Neutrophil (primary cell): ENCODE measurements around the gene C4A.
"Not testable (repeated sequence)": the region's sequence is repeated elsewhere in the genome, so short reads cannot be mapped to it uniquely, and the experiment has no call there.

Experiments used
- H3K27ac ChIP-seq: fragments of 200-600 bp; sonication (generic); 2 replicates; pipeline ENCODE4 v1.5.1; 2016; ENCODE audit warnings: mild to moderate bottlenecking, moderate library complexity
- H3K27me3 ChIP-seq: fragments of 200-600 bp; sonication (generic); 2 replicates; pipeline ENCODE4 v1.6.0; 2016; ENCODE audit warnings: mild to moderate bottlenecking
- H3K36me3 ChIP-seq: fragments of 200-600 bp; sonication (generic); 2 replicates; pipeline ENCODE4 v1.5.1; 2017
- H3K4me1 ChIP-seq, 2 experiments: fragments of 200-600 bp in 1 of 2; sonication (generic) in 1 of 2; 1 replicate in 1 of 2; 2 replicates in 1 of 2; pipeline versions ENCODE4 v1.5.1 to v1.6.1; 2013 to 2016; ENCODE audit warnings: low read depth in 1 of 2, low read length in 1 of 2, mild to moderate bottlenecking in 1 of 2, moderate library complexity in 1 of 2; ENCODE audit not compliant: control insufficient read depth in 1 of 2, insufficient read depth in 1 of 2
- H3K4me3 ChIP-seq, 2 experiments: fragments of 200-600 bp in 1 of 2; sonication (generic) in 1 of 2; 1 replicate in 1 of 2; 2 replicates in 1 of 2; pipeline ENCODE4 v1.5.1; 2013 to 2016; ENCODE audit warnings: low read depth in 1 of 2, low read length in 1 of 2, mild to moderate bottlenecking in 1 of 2, moderate library complexity in 1 of 2
- H3K9me3 ChIP-seq: fragments of 200-600 bp; sonication (generic); 2 replicates; pipeline ENCODE4 v1.5.1; 2016
- CTCF ChIP-seq: fragments of 200-600 bp; sonication (generic); IDR thresholded peaks from 2 replicates; pipeline ENCODE4 v1.5.1; 2016; ENCODE audit warnings: antibody characterized with exemption

The C4A gene

GRCh38 chr6:32045811-32046449, 64.1 kb downstream of the C4A start:
- Histone ChIP-seq H3K27ac (no peak overlapping the region), H3K36me3 (no peaks in the 10 kb centered on the region), H3K9me3 (no peaks in the 10 kb centered on the region), H3K27me3 (no peaks in the 10 kb centered on the region), H3K4me3 (no peak overlapping the region), H3K4me1 (no peaks in the 10 kb centered on the region)
- TF ChIP-seq CTCF = no peak

GRCh38 chr6:32046450-32047083, 64.7 kb downstream of the C4A start:
- no peaks in the 10 kb centered on the region for H3K9me3 ChIP-seq
- no peak overlapping the region for H3K27ac ChIP-seq
- no peak for TF ChIP-seq CTCF
- H3K4me3 ChIP-seq = no peak overlapping the region
- no peaks in the 10 kb centered on the region for H3K27me3 ChIP-seq
- no peaks in the 10 kb centered on the region for H3K4me1 ChIP-seq
- no peaks in the 10 kb centered on the region for H3K36me3 ChIP-seq

DNA sequence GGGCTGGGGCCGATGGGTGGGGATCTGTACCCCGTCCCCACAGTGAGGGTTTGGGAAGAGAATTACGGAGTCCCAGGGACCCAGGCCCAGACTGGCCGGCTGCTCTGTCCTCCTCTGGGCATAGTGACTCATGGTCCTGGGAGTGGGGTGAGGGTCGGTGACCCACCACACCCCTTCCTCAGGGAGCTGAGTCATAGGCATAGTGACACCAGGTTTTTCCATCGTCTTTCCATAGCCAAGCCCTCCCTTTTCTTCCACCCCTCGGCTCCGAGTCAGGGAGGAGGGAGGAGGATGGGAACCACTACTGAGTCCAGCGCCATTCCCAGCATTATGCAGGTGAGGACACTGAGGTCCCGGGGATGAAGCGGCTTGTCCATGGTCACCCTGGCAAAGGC, 65.2 kb downstream of the C4A start:
- Histone ChIP-seq H3K4me3 (no peak overlapping the region), H3K36me3 (no peaks in the 10 kb centered on the region), H3K27me3 (no peaks in the 10 kb centered on the region), H3K9me3 (no peaks in the 10 kb centered on the region), H3K4me1 (no peaks in the 10 kb centered on the region), H3K27ac (no peak overlapping the region)
- TF ChIP-seq CTCF = no peak

GRCh38 chr6:32047539-32047854, 65.6 kb downstream of the C4A start:
- no peak for TF ChIP-seq CTCF
- Histone ChIP-seq H3K27ac (no peak overlapping the region), H3K9me3 (no peaks in the 10 kb centered on the region), H3K4me3 (no peak overlapping the region), H3K27me3 (no peaks in the 10 kb centered on the region), H3K36me3 (no peaks in the 10 kb centered on the region), H3K4me1 (no peaks in the 10 kb centered on the region)

- Histone ChIP-seq H3K9me3 (no peaks in the 10 kb centered on the region), H3K27ac (no peak overlapping the region), H3K4me1 (no peaks in the 10 kb centered on the region), H3K27me3 (no peaks in the 10 kb centered on the region), H3K4me3 (no peak overlapping the region), H3K36me3 (no peaks in the 10 kb centered on the region)
- TF ChIP-seq CTCF = peak; percentile 75
These were observed 66.3 kb downstream of the C4A start for GRCh38 chr6:32047855-32048766.

- H3K9me3 ChIP-seq, H3K4me1 ChIP-seq, H3K36me3 ChIP-seq, H3K27me3 ChIP-seq, H3K27ac ChIP-seq, H3K4me3 ChIP-seq: not testable (repeated sequence)
These were observed 67.3 kb downstream of the C4A start for GRCh38 chr6:32049149-32049548.

- not testable (repeated sequence) for H3K27ac ChIP-seq, H3K4me3 ChIP-seq, H3K4me1 ChIP-seq, H3K36me3 ChIP-seq, H3K27me3 ChIP-seq, H3K9me3 ChIP-seq
These were observed 67.9 kb downstream of the C4A start for GRCh38 chr6:32049736-32050135.
